Skeletal muscle cell (primary cell): ENCODE results near the gene SPDYE8.
A peak's percentile ranks its signal among the peaks of the same experiment; 100 is the strongest.
"Not testable (repeated sequence)": the region's sequence is repeated elsewhere in the genome, so short reads cannot be mapped to it uniquely, and the experiment has no call there.

ENCODE experiments used
- DNase-seq: peaks from one replicate; pipeline ENCODE4 v3.0.0-alpha.2; 2010; ENCODE audit warnings: low read depth
- H3K4me3 ChIP-seq: 2 replicates; pipeline ENCODE4 v1.5.1; 2011; ENCODE audit warnings: low read depth, mild to moderate bottlenecking, control low read depth, low read length, moderate library complexity

SPDYE8 gene

GRCh38 chr7:73029666-73030065 is at the start of gene SPDYE8:
Gene SPDYE8, minus strand, starts transcription at chr7:73029766. Its CDS starts 1,800 bp downstream, at chr7:73027966.
- not testable (repeated sequence) for H3K4me3 ChIP-seq, DNase-seq

DNA sequence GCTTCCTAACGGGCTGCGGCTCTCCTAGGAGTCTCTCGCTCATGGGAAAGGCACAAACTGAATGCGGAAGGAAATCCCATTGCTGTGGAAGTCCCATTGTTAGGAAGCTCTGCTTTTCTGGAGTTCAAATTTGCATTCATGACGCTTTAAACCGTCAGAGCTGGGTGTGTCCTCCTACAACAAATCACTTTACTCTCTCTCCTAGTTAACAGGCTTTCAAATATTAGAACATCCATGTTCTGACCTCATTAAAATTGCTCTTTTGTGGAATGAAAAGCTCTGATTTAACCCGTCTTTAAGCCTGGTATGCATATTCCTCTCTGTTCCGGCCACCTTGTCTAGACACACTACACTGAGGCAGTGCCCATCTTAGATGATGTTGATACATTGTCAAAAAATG is 28.2 kb upstream of the SPDYE8 start, which contains the start of gene SPDYE11:
Gene SPDYE11, minus strand, starts transcription at position 101 of the 400 bp plus-strand sequence. CDS start 1,800 bp downstream, outside the sequence.
- DNase-seq, H3K4me3 ChIP-seq: not testable (repeated sequence)

DNA sequence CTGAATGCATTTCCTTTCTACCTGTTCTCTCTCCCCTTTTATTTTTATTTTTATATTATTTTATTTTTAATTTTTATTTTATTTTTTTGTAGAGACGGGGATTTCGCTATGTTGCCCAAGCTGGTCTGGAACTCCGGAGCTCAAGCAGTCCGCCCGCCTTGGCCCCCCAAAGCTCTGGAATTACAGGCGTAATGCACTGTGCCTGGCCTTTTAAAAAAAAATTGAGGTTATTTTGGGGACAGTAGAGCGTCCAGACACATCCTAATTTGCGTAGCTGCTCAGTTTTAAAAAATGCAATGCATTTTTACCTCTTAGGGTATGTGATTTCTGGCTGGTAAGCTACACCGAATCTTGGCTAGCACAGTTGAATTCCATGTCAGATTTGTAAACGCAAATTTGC is 23.1 kb downstream of the SPDYE8 start:
- H3K4me3 ChIP-seq, result peak overlapping the region; percentile 41
- DNase-seq, result not testable (repeated sequence)

- DNase-seq, result peak; percentile 24
- H3K4me3 ChIP-seq, result peak overlapping the region; percentile 53
Observed at GRCh38 chr7:73005693-73006447, 23.7 kb downstream of the SPDYE8 start.

DNA sequence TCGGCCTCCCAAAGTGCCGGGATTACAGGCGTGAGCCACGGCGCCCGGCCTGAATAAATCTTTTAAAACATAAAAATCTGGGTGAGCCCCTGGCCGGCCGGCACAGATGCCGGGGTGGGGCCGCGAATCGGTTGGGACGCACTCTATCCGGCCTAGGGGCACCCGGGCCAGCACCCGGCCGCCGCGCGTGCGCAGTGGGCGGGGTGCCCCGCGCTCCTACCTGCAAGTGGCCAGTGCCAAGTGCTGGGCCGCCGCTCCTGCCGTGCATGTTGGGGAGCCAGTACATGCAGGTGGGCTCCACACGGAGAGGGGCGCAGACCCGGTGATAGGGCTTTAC is 24.2 kb downstream of the SPDYE8 start:
- DNase-seq, result not testable (repeated sequence)
- peak overlapping the region; percentile 52 for H3K4me3 ChIP-seq

- DNase-seq, H3K4me3 ChIP-seq: not testable (repeated sequence)
Observed at GRCh38 chr7:72997887-72998468, 31.6 kb downstream of the SPDYE8 start.

- H3K4me3 ChIP-seq, DNase-seq: not testable (repeated sequence)
Observed at GRCh38 chr7:72997447-72997846, 32.1 kb downstream of the SPDYE8 start.

GRCh38 chr7:72995484-72995883 is 34.1 kb downstream of the SPDYE8 start:
- not testable (repeated sequence) for H3K4me3 ChIP-seq, DNase-seq

- DNase-seq, H3K4me3 ChIP-seq: not testable (repeated sequence)
Observed at GRCh38 chr7:72990146-72990913, 39.2 kb downstream of the SPDYE8 start.

- DNase-seq, H3K4me3 ChIP-seq: not testable (repeated sequence)
Observed at GRCh38 chr7:72982084-72982483, 47.5 kb downstream of the SPDYE8 start.

- not testable (repeated sequence) for DNase-seq, H3K4me3 ChIP-seq
Observed at GRCh38 chr7:72980382-72980781, 49.2 kb downstream of the SPDYE8 start.

- not testable (repeated sequence) for DNase-seq, H3K4me3 ChIP-seq
Observed at GRCh38 chr7:72976434-72976833, 53.1 kb downstream of the SPDYE8 start.

DNA sequence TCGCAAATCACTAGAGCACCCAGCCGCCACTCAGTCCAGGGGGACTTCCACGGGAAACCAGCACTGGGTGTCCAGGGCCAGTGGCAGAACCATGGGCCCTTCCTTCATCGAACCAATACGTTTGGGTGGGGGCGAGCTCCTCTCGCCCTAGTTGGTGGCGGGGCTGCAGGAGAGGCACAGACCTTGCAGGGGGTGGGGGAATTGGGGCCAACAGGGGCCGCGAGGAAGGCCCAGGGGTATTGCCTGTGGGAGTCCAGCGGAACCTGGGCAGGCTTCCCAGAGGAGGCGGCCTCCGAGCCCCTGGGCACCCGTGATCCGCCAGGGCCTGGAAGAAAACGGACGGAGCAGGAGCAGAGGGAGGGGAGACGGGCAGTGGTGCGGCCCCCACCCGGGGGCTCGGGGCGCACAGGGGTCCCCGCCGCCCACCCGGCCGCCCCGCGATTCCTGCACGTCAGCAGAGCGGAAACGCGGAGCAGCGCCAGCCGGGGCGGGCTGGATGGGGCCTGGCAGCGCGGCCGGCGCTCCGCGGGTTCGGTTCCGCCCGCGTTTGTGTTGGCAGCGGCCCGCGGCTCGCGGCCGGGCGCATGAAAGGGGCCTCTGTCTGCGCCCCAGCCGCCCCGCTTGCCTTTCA is 53.8 kb downstream of the SPDYE8 start:
- DNase-seq, H3K4me3 ChIP-seq: not testable (repeated sequence)

- not testable (repeated sequence) for H3K4me3 ChIP-seq, DNase-seq
Observed at GRCh38 chr7:72974781-72975180, 54.8 kb downstream of the SPDYE8 start.

GRCh38 chr7:72971505-72971904 is 58.1 kb downstream of the SPDYE8 start:
- not testable (repeated sequence) for DNase-seq, H3K4me3 ChIP-seq
